Activated T-cell treated with anti-CD3 and anti-CD28 coated beads, Interleukin-2, amount 50 U/mL, for 72 hours (primary cell): ENCODE results near the gene KLHL29. TPM values are rescaled to one million over a fixed set of nuclear protein-coding genes. Genes with fewer than 3 reads are reported as not detected.

ENCODE experiments used
- ATAC-seq, 2 donors: fragments of 150-1000 bp; cut with Tn5 transposase; replicated peaks in 1 of 2; 2 replicates each; pipeline ENCODE4 v1.10.0; 2021; ENCODE audit warnings: moderate library complexity in 2 of 2, mild to moderate bottlenecking in 1 of 2
- DNase-seq, 2 donors: peaks; one replicate each; pipeline ENCODE4 v3.0.0; 2021 to 2022; ENCODE audit warnings: mixed read lengths in 1 of 2
- H3K27ac Mint-ChIP-seq: one replicate; pipeline ENCODE4 v1.8.0; 2022; ENCODE audit warnings: mild to moderate bottlenecking, moderate library complexity, mixed read lengths
- H3K27me3 Mint-ChIP-seq: one replicate; pipeline ENCODE4 v1.8.0; 2022; ENCODE audit warnings: low read depth, mixed read lengths
- H3K36me3 Mint-ChIP-seq, 2 donors: one replicate each; pipeline ENCODE4 v1.8.0; 2022; ENCODE audit warnings: mixed read lengths in 2 of 2, mild to moderate bottlenecking in 1 of 2; ENCODE audit not compliant: insufficient read depth in 2 of 2
- H3K4me1 Mint-ChIP-seq: one replicate; pipeline ENCODE4 v1.8.0; 2022; ENCODE audit warnings: low read depth, mixed read lengths
- H3K4me3 Mint-ChIP-seq, 2 donors: one replicate each; pipeline ENCODE4 v1.8.0; 2022; ENCODE audit warnings: mild to moderate bottlenecking in 2 of 2, mixed read lengths in 2 of 2, moderate library complexity in 2 of 2
- H3K9me3 Mint-ChIP-seq, 2 donors: one replicate each; pipeline ENCODE4 v1.8.0; 2022; ENCODE audit warnings: mixed read lengths in 2 of 2
- total RNA-seq, 2 donors: library from RNA; stranded (reverse); gene quantifications; one replicate each; pipeline ENCODE4 v1.2.3, GENCODE V29; 2022

Gene KLHL29
- total RNA-seq, 2 donors from 2014 or later, result 2.5 to 4.0 TPM

GRCh38 chr2:23659328-23659727, 274.3 kb downstream of the KLHL29 start:
- DNase-seq, result no peak
- Mint-ChIP-seq H3K4me3 (peak overlapping the region in 1 of 2 donors; percentile 13), H3K27ac (no peak overlapping the region), H3K4me1 (peaks cover 9% of the 10 kb centered on the region), H3K27me3 (no peaks in the 10 kb centered on the region), H3K36me3 (no peaks in the 10 kb centered on the region), H3K9me3 (no peaks in the 10 kb centered on the region)
- no peak for ATAC-seq

DNA sequence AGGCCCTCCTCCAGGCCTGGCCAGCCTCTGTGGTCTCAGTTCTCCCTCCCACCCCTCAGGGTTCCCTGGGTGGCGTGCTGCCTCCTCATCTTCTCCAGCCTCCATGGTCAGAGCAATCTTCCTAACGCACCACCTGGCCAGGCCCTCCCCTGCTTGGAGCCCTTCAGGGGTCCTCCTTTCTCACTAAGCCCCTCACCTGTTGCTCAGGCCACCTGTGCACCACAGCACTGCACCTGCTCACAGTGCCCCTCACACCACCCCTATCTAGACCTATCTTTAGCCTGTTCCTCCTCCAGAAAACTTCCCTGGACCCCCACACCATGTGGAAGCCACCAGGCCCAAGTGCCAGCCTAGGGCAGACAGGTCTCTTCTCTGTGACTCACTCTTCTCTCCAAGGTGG, 274.8 kb downstream of the KLHL29 start:
- H3K36me3 Mint-ChIP-seq, result no peaks in the 10 kb centered on the region

GRCh38 chr2:23660237-23660636, 275.3 kb downstream of the KLHL29 start:
- Mint-ChIP-seq H3K27ac (no peak overlapping the region), H3K36me3 (no peaks in the 10 kb centered on the region), H3K4me1 (peaks cover 9% of the 10 kb centered on the region), H3K4me3 (no peak overlapping the region), H3K9me3 (no peaks in the 10 kb centered on the region), H3K27me3 (no peaks in the 10 kb centered on the region)
- no peak for DNase-seq
- ATAC-seq, result no peak

More for the DNA sequence above, 274.8 kb downstream of the KLHL29 start:
- ATAC-seq (no peak), DNase-seq (no peak)
- H3K9me3 Mint-ChIP-seq, result no peaks in the 10 kb centered on the region
- H3K27me3 Mint-ChIP-seq, result no peaks in the 10 kb centered on the region
- peaks cover 9% of the 10 kb centered on the region for H3K4me1 Mint-ChIP-seq
- no peak overlapping the region for H3K4me3 Mint-ChIP-seq
- H3K27ac Mint-ChIP-seq, result no peak overlapping the region

- Mint-ChIP-seq H3K27ac (no peak overlapping the region), H3K36me3 (no peaks in the 10 kb centered on the region), H3K4me3 (no peak overlapping the region), H3K4me1 (peaks cover 9% of the 10 kb centered on the region), H3K27me3 (no peaks in the 10 kb centered on the region), H3K9me3 (no peaks in the 10 kb centered on the region)
- DNase-seq (no peak), ATAC-seq (no peak)
Measured at GRCh38 chr2:23661276-23662050, 276.5 kb downstream of the KLHL29 start.

DNA sequence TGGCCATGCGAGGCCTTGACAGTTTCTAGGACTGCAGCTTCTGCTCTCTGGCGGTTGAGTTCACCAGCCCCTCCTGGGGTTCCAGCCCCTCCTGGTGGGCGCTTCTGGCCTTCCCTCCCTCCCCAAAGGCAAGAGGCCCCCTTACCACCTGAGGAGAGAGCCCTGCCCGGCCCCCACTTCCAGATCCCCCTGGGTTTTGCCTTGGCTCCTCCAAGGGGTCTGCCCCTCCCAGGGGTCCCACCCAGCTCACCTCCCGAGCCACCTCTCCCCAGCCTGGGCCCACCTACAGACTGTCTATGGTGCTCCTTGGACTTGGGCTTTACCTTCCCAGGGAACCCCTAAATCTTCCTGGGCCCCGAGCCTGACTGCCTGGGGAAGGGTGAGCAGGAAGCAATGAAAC, 277.5 kb downstream of the KLHL29 start:
- H3K27me3 Mint-ChIP-seq, result no peaks in the 10 kb centered on the region
- DNase-seq, result no peak
- ATAC-seq, result no peak
- no peaks in the 10 kb centered on the region for H3K36me3 Mint-ChIP-seq
- H3K4me3 Mint-ChIP-seq, result no peak overlapping the region
- H3K27ac Mint-ChIP-seq, result no peak overlapping the region
- no peaks in the 10 kb centered on the region for H3K9me3 Mint-ChIP-seq
- H3K4me1 Mint-ChIP-seq, result peaks cover 9% of the 10 kb centered on the region

- H3K27me3 Mint-ChIP-seq, result no peaks in the 10 kb centered on the region
- ATAC-seq, result no peak
- H3K4me3 Mint-ChIP-seq, result no peak overlapping the region
- H3K27ac Mint-ChIP-seq, result no peak overlapping the region
- H3K9me3 Mint-ChIP-seq, result no peaks in the 10 kb centered on the region
- no peaks in the 10 kb centered on the region for H3K36me3 Mint-ChIP-seq
- DNase-seq, result no peak
- H3K4me1 Mint-ChIP-seq, result peaks cover 9% of the 10 kb centered on the region
Measured at GRCh38 chr2:23662941-23663920, 278.3 kb downstream of the KLHL29 start.

GRCh38 chr2:23664066-23664788, 279.2 kb downstream of the KLHL29 start:
- H3K27ac Mint-ChIP-seq, result no peak overlapping the region
- no peak for ATAC-seq
- no peaks in the 10 kb centered on the region for H3K27me3 Mint-ChIP-seq

GRCh38 chr2:23666241-23666979, 281.4 kb downstream of the KLHL29 start:
- no peaks in the 10 kb centered on the region for H3K36me3 Mint-ChIP-seq
- H3K4me1 Mint-ChIP-seq, result no peaks in the 10 kb centered on the region
- no peak for DNase-seq
- H3K9me3 Mint-ChIP-seq, result no peaks in the 10 kb centered on the region
- ATAC-seq, result no peak
- no peak overlapping the region for H3K27ac Mint-ChIP-seq
- H3K4me3 Mint-ChIP-seq, result no peak overlapping the region
- H3K27me3 Mint-ChIP-seq, result no peaks in the 10 kb centered on the region

More at GRCh38 chr2:23664066-23664788, 279.2 kb downstream of the KLHL29 start:
- no peaks in the 10 kb centered on the region for H3K4me1 Mint-ChIP-seq
- no peak overlapping the region for H3K4me3 Mint-ChIP-seq
- DNase-seq, result no peak
- H3K9me3 Mint-ChIP-seq, result no peaks in the 10 kb centered on the region
- H3K36me3 Mint-ChIP-seq, result no peaks in the 10 kb centered on the region

- no peak overlapping the region for H3K27ac Mint-ChIP-seq
- no peaks in the 10 kb centered on the region for H3K9me3 Mint-ChIP-seq
- ATAC-seq (no peak), DNase-seq (no peak)
- no peak overlapping the region for H3K4me3 Mint-ChIP-seq
- H3K4me1 Mint-ChIP-seq, result no peaks in the 10 kb centered on the region
- no peaks in the 10 kb centered on the region for H3K27me3 Mint-ChIP-seq
- no peaks in the 10 kb centered on the region for H3K36me3 Mint-ChIP-seq
Measured at GRCh38 chr2:23666980-23667357, 282.0 kb downstream of the KLHL29 start.

GRCh38 chr2:23668756-23669304, 283.9 kb downstream of the KLHL29 start:
- Mint-ChIP-seq H3K9me3 (no peaks in the 10 kb centered on the region), H3K4me1 (no peaks in the 10 kb centered on the region), H3K4me3 (no peak overlapping the region), H3K36me3 (no peaks in the 10 kb centered on the region), H3K27ac (no peak overlapping the region), H3K27me3 (no peaks in the 10 kb centered on the region)
- no peak for DNase-seq
- ATAC-seq, result no peak

DNA sequence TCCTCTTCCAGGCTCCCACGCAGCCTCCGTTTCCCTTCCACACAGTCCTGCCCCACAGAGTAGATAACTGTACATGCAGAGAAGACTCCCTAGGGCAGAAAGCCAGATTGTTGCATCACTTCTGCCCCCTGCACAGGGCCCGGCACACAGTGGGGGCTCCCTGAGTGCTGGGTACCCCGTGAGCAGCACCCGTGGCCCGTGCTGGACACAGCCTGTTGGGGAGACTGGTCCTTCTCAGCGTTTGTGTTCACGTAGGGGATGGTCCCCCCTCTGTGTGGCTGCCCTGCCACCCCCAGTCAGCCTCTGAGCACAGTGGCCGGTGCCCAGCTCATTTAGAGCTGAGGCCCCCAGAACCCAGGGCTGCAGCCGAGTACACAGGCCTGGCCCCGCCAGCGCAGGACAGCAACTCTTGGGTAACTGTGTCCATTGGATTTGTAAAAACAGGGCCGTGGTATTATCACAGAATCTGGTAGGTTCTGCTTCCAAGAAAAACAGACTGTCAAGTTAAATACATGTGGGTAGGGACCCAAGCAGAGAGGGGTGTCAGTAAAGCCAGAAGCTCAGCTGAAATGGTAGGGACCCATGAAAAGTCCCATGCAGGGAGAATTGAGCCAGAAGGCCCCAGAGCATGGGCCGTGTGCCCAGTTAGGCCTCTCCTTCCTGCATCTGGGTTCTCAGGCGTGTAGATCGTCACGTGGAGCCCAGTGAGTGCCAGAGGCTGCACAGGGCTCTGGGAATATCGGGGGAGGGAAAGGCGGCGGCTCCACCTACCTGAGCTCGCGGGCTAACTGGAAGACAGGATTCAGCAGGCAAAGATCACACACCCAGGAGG, 284.6 kb downstream of the KLHL29 start:
- H3K36me3 Mint-ChIP-seq, result no peaks in the 10 kb centered on the region
- no peaks in the 10 kb centered on the region for H3K27me3 Mint-ChIP-seq
- no peaks in the 10 kb centered on the region for H3K4me1 Mint-ChIP-seq
- ATAC-seq, result no peak
- H3K4me3 Mint-ChIP-seq, result no peak overlapping the region
- DNase-seq, result no peak
- no peak overlapping the region for H3K27ac Mint-ChIP-seq
- H3K9me3 Mint-ChIP-seq, result no peaks in the 10 kb centered on the region

GRCh38 chr2:23670245-23670592, 285.2 kb downstream of the KLHL29 start:
- DNase-seq, result no peak
- no peak for ATAC-seq
- no peaks in the 10 kb centered on the region for H3K36me3 Mint-ChIP-seq
- no peaks in the 10 kb centered on the region for H3K4me1 Mint-ChIP-seq
- H3K9me3 Mint-ChIP-seq, result peaks cover 0 to under 1% of the 10 kb centered on the region in 2 donors
- no peak overlapping the region for H3K4me3 Mint-ChIP-seq
- H3K27me3 Mint-ChIP-seq, result no peaks in the 10 kb centered on the region
- no peak overlapping the region for H3K27ac Mint-ChIP-seq
